Measurements from ENCODE around the gene ARID2.

ARID2 gene

DNA sequence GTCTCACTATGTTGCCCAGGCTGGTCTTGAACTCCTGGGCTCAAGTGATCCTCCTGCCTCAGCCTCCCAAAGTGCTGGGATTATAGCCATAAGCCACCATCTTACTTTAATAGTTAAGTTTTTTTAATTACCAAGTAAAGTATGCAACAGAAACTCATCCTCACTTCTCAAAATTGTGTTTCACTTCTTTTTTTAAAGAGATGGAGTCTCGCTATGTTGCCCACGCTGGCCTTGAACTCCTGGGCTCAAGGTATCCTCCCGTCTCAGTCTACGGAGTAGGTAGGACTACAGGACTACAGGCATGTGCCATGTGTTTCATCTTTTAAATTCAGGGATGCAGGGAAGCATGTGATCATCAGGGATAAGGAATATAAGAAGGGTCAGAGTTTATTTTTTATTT lies 17.2 kb upstream of the ARID2 start:
- in situ Hi-C loops (cut with HindIII; ENCODE audit: low pct_ligation_motif_present, low pct_unique_long_range_greater_than_20kb, low sequenced_read_pairs): no loop called here
- no peak for DNase-seq

DNA sequence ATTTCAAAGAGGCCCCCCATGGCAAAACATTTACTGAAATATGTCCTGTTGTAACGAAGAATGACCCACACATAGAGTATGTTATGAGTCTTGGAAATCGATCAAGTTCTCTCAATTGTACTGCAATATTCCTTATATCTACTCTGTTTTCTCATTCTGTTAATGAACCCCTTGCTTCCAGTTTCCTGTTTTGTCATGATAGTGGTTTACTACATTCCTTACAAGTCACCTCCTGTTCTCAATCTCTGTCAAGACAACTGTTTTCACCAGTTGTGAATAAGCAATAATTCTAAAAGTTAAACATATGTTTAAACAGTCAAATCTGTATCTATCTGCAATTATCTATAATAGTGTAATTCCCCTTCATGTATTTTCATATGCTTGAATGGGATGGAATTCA lies 16.4 kb upstream of the ARID2 start:
- no peak for DNase-seq
- in situ Hi-C loops (cut with HindIII; ENCODE audit: low pct_ligation_motif_present, low pct_unique_long_range_greater_than_20kb, low sequenced_read_pairs): no loop called here

DNA sequence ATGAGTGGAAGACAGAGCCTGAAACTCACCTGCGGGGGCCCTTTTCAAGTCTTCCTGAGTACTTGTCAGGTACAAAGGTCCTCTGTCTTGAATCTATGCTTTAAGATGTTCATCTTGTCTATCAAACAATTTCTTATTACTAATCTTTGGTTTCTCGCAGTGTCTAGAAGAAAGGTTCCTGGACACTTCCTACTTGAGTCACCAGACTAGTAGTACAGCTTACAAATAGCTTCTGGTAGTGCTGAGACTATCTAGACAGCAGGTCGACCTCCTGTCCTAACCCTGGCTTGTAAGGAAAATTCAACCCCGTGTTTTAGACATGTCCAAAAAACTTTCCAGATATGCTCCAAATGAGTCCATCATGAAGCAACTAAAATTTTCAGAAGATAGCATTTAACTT lies 11.2 kb upstream of the ARID2 start:
- DNase-seq: no peak
- in situ Hi-C loops (cut with HindIII; ENCODE audit: low pct_ligation_motif_present, low pct_unique_long_range_greater_than_20kb, low sequenced_read_pairs): no loop called here

DNA sequence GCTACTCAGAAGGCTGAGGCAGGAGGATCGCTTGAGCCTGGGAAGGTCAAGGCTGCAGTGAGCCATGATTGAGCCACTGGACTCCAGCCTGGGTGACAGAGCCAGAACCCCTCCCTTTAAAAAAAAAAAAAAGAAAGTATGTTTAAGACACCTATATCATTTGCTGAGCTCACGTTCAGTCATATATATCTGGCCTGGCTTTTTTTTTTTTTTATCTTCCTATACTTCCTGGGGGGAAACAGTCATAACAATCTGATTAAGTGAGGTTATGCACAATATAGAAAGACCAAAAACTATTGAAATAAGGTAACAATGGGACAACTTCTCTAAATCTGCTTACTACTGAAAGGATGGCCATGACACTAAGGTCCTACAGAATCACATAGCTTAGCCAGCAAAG lies 9.4 kb upstream of the ARID2 start:
- DNase-seq: no peak
- in situ Hi-C loops (cut with HindIII; ENCODE audit: low pct_ligation_motif_present, low pct_unique_long_range_greater_than_20kb, low sequenced_read_pairs): no loop called here

DNA sequence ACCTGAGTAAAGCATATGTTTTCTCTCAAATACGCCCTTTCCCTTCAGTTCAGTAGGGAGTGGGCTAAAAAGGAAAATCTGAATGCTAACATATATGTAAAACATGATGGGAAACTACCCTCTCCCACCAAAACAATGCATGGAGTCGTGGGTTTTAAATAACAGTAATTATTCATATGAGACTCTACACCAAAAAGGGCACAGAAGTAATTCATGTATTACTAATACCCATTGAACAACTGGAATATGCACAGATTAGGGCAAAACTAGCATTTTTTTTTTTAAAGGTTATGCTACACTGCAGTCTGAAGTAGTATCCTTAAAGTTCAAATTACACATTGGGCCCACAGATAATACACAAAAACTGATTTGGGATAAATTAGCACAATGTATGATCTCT lies 8.1 kb upstream of the ARID2 start:
- in situ Hi-C loops (cut with HindIII; ENCODE audit: low pct_ligation_motif_present, low pct_unique_long_range_greater_than_20kb, low sequenced_read_pairs): no loop called here
- no peak for DNase-seq

DNA sequence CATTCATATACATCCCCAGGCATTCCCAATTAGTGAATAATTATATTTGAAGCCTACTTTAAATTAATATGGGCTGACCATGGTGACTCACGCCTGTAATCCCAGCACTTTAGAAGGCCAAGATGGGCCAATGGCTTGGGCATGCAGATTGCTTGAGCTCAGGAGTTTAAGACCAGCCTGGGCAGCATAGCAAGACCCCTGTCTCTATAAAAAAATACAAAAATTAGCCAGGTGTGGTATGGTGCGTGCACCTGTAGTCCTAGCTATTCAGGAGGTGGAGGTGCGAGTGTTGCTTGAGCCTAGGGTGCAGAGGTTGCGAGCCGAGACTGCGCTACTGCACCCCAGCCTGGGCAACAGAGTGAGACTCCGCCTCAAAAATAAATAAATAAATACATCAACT lies 7.6 kb upstream of the ARID2 start:
- in situ Hi-C loops (cut with HindIII; ENCODE audit: low pct_ligation_motif_present, low pct_unique_long_range_greater_than_20kb, low sequenced_read_pairs): no loop called here
- no peak for DNase-seq

DNA sequence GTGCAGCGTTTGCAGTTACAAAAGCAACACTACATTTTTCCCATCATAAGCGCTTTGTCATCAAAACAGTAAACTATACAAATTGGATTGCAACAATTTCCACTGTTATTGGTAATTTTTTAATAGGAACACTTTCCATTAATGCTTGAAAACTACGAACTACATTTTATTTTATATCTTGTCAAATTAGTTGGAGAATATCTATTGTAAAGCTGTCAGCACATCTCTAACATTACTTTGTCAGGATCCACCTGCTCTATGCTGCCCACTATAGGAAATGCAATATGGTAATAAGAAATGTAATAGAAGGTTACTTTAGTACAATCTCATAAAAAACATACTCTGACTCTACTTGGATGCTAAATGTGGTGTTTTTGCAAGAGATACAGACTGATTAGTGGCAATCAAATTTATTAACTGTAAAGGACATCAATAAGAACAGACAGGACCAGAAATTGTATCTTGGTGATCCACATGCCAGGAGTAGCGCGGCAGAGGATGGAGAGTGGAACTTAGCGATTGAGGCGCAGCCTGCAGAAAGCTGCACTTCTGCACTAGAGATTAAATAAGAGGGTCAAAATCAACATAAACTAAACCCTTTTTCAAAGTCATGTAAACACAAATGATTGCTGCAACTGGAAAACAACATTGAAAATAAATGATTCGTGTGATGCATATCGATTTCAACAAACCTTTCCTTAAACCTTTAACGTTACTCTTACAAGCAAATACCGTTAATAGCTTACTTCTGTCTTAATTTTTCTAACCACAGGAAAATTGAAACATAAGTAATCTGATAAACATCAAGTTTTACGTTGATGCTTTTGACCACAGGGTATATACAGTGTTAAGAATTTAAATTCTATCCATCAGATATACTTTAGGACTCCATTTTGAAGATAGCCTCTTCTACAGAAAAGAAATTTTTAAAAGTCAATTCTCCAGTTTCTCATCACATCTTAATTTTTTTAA lies 3.6 kb upstream of the ARID2 start:
- DNase-seq: peak; percentile 77
- in situ Hi-C loops (cut with HindIII; ENCODE audit: low pct_ligation_motif_present, low pct_unique_long_range_greater_than_20kb, low sequenced_read_pairs): no loop called here

DNA sequence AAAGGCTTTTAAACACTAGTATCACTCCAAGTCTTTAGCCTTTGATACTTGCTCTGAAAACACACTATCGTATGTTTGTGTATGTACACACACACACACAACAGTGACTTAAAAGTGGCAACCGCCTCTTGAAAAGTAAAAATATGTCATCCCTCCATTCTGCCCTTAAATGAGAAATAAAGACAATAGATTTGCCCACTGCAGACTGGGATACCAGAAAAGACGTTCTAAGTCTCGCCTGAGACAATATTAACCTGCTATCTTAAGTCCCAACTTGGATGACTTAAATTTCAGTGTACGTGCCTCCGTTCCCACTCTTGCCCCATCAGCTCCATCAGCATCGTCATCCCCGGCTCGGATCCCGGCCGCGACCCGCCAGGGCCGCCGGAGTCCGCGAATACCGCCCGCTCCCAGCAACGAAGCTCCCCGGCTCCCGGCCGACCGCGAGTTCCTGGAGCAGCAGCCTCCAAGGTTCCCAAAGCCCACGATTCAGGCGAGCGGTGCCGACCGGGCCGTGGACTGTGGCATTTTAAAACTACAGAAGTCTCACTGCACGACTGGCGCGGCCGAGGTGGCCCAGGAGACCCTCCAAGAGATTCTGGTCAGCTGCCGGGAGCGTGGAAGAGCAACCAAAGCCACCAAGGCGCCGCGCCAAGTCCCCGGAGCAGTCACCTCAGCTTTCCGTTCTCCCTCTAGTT lies 2.8 kb upstream of the ARID2 start:
- DNase-seq: peak; percentile 59
- in situ Hi-C loops (cut with HindIII; ENCODE audit: low pct_ligation_motif_present, low pct_unique_long_range_greater_than_20kb, low sequenced_read_pairs): no loop called here

DNA sequence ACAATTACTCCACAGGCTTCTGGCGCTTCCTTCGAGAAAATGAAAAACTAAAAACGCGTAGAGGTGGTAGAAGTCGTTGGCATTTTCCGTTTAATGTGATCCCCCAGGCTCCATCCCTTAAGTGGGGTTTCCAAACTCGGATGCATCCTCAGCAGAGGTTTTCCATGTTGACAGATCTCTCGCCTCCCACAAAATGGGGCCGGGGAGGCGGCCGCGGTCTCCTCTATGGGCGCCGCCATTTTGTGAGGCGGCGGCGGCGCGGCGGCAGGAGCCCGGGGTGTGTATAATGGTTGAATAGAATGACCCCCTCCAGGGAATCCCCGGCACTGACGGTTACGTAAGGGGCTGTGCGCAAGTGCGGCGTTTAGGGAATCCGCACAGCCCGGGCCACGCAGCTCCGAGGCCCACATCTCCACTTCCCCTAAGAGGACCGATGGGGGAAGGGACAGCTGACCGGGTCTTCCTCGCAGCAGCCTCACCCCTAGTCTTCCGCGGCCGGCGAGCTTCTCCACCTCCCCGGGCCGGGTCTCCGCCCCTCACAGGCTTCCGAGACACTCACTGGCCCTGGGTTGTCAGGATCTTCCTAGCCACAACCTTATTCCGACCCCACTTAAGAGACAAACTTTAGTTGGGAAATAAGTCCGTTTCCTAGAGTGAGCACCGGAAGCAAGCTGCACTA lies 2.1 kb upstream of the ARID2 start:
- DNase-seq: peak; percentile 99
- in situ Hi-C loops (cut with HindIII; ENCODE audit: low pct_ligation_motif_present, low pct_unique_long_range_greater_than_20kb, low sequenced_read_pairs): no loop called here

DNA sequence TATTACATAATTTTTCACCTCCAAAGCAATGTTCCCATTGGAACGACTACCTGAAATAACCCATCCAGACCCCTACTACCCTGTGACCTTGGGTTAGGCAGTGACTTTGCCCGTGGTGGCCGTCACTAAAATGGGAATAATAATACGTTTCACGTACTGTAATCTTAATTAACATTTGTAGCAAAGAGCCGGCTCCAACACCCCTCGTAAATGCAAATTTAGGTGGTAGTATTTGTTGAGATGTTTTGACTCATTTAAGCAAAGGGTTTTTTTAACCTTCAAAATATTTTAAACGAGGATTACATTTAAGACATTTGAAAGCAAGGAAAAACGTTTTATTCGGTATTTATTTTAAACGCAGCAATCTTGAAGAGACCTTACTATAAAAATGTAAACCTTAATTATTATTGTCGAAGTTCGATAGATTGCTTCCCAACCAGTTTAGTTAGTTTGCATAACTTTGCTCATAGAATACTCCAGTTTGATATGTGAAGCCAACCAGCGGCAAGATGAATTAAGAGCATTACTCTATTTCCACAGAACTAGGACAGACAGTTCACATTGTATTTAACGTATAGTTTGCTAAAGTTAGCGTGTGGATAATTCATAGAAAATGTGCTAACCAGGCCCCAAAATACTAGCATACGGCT lies 1.4 kb upstream of the ARID2 start:
- DNase-seq: no peak
- in situ Hi-C loops (cut with HindIII; ENCODE audit: low pct_ligation_motif_present, low pct_unique_long_range_greater_than_20kb, low sequenced_read_pairs): no loop called here

DNA sequence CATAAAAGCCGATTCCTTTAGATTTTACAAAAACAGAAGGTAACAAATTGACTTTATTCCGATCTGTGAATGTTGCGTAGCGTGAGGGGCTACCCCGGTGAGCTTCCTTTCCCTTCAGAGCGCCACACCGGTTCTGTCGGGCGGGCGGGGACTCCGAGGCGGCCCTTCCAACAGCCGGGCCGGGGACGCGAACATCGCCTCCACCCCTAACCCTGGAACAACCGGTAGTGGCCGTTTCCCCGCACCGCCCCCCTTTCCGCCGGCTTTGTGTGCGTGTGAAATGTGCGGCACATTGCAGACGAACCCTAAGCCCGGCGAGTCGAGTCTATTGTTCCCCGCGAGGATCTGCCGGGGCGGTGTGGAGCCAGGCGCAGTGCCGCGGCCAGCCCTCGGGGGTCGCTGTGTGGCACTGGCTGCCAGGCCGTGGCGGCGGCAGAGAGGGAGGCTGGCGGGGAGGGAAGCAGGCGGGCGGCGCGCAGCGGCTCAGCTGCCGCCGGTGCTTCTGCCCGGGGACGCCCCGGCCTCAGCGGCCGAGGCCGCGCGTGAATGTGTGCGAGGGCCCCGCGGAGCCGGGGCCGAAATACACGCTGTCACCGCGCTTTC lies 775 bp upstream of the ARID2 start:
- peak; percentile 98 for DNase-seq
- in situ Hi-C loops (cut with HindIII; ENCODE audit: low pct_ligation_motif_present, low pct_unique_long_range_greater_than_20kb, low sequenced_read_pairs): no loop called here

DNA sequence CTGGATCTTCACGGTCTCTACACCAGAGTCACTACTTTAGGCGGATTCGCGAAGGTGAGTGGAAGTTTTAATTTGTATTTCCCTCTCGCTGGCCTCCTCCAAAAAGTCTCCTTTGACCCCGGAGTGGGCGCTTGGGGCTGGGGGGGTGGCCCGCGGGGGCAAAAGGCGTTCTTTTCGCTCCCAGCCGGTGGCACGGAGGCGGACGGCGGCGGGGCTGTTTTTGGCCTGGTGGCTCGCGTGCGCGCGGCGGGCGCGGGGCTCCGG lies 510 bp downstream of the ARID2 start:
- in situ Hi-C loops (cut with HindIII; ENCODE audit: low pct_ligation_motif_present, low pct_unique_long_range_greater_than_20kb, low sequenced_read_pairs): no loop called here
- DNase-seq: no peak

DNA sequence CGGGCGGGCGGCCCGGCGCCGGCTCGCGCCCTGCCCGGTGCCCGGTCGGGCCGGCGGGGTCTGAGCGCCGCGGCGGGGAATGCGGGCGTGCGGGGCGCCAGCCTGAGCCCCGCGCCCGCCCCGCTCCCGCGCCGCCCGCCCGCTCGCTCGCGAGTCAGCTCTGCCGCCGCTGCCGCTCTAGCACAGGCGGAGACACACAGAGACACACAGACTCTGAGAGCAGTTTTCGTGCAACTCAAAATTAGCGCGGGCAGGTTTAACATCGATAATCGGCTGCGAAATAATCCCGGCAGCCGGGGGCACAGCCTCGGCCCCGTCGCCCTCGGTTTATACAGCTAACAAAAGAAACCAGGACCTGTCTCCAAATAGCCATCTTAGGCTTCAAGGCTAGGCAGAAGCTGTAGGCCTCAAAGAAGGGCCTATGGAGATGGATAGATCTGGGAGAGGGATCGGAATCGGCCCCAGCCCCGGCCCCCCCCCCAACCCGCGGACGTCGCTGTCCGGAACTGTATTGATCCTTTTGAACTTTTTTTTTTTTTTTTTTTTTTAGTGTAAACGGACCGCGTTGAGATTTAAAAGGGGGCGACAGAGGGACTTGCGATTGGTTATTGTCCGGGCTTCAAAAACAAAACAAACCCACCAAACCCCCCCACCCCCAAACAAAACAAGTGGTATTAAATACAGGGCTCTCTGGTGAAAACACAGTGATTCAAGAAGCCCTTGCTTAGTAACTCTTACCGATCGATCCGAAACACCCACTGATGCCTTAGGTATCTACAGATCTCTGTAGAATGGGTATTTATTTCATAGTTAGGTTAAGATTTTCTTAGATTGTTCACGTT lies 1.1 kb downstream of the ARID2 start:
- in situ Hi-C loops (cut with HindIII; ENCODE audit: low pct_ligation_motif_present, low pct_unique_long_range_greater_than_20kb, low sequenced_read_pairs): no loop called here
- DNase-seq: peak; percentile 69

DNA sequence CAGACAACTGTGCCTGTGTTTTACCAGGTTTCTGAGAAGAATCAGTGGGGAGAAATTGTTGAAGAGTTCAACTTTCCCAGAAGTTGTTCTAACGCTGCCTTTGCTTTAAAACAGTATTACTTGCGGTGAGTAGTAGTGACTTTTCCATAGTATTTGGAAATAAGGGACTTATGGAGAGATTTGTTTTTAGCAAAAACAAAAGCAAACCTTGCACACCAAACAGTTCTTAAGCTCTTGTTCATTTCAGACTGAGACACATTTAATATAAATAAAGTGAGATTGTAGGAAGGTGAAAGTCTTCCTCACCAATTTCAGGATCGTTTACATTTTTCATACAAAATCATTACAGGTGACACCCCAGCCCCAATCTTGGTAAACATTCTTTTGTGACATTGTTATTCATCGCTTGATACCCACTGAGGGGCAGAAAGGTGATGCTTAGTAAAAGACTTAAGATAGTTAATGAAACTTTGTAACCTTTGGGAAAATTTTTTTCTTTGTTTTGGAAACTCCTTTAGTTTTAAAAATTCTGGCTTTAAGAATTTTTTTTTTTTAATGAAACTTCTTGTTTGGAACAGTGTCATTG lies 1.8 kb downstream of the ARID2 start:
- DNase-seq: no peak
- in situ Hi-C loops (cut with HindIII; ENCODE audit: low pct_ligation_motif_present, low pct_unique_long_range_greater_than_20kb, low sequenced_read_pairs): no loop called here

DNA sequence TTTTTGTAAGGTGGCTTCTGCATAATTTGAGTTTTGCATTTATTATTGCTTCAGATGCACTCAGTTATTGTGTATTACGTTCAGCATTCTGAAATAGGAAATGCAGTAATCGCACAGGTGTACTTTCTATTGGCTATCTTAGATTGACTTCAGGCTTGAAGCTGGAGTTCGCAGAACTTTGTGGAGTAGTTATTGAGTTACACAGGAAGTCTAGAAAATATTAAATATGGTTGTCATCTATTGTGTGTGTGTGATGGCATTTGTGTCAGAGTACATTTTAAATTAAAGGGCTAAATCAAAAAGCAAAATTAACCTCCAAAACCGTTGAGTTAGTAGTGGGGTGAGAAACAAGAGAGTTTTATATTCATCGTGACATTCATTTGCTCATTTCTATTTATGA lies 2.7 kb downstream of the ARID2 start:
- DNase-seq: peak; percentile 61
- in situ Hi-C loops (cut with HindIII; ENCODE audit: low pct_ligation_motif_present, low pct_unique_long_range_greater_than_20kb, low sequenced_read_pairs): no loop called here

DNA sequence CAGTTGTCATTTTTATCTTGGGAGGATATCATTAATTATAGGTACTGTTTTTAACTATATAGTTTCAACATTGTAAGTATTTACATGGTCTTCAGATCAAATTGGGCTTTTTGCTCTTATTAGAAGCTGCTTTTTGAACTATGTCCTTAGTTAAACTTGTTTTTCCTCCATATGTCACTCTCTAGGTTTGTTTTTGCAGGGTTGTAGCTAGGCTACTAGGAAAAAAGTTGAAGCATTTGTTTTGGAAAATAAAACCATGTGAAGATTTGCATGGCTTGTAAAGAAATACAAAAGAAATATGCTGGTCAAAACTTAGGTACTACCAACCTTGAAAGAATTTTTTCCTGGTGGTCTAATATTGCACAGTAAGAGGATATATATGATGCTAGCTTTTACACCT lies 3.4 kb downstream of the ARID2 start:
- in situ Hi-C loops (cut with HindIII; ENCODE audit: low pct_ligation_motif_present, low pct_unique_long_range_greater_than_20kb, low sequenced_read_pairs): no loop called here
- no peak for DNase-seq

DNA sequence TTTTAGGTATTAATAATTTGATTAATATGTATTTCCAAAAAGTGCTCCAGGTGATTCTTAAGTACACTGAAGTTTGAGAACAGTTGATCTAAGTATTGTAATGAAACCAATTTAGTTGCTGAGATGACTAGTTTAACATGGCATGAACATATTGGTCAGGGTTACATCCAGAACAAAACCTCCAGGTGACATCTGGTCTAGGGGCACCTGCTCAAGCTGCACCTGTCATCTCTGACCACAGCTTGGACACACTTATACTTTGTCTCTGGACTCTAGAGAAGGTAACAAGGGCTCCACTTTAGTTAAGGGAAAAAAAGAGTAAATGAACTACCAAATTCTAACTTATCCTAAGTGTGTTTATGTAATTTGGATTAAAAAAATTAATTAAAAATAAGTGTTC lies 8.1 kb downstream of the ARID2 start:
- in situ Hi-C loops (cut with HindIII; ENCODE audit: low pct_ligation_motif_present, low pct_unique_long_range_greater_than_20kb, low sequenced_read_pairs): no loop called here
- no peak for DNase-seq

DNA sequence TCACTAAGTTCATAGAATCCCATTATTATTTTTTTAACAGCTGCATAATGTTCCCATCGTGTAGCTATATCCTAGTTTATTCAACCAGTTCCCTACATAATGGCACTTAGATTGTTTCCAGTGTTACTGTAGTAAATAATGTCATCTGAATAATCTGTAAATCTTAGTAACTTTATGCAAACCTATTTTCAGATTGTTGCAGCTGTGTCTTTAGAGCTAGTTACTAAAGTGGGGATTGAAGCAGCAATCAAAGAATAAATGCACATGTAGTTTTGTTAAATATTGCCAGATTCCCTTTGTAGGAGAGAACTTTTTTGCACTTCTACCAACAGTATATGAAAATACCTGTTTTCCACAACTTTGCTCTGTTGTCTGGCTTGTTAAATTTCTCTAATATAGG lies 13.1 kb downstream of the ARID2 start:
- no peak for DNase-seq
- in situ Hi-C loops (cut with HindIII; ENCODE audit: low pct_ligation_motif_present, low pct_unique_long_range_greater_than_20kb, low sequenced_read_pairs): no loop called here
